Heart left ventricle (tissue), 13 donors: ENCODE results near the gene NFKB1.

ENCODE experiments used
- POLR2A ChIP-seq, 2 donors: fragments of 450-650 bp; IDR thresholded peaks; one replicate each; pipeline ENCODE4 v1.6.1; 2017; ENCODE audit warnings: antibody characterized with exemption in 2 of 2, mild to moderate bottlenecking in 2 of 2, moderate library complexity in 2 of 2
- TF ChIP-seq, protein P1 (sequence below), 12 donors: fragments of 200-600 bp; sonication (generic) in 4 of 12; IDR thresholded peaks; one replicate each; pipeline versions ENCODE4 v1.5.0 to v1.8.0; 2018 to 2022; ENCODE audit warnings: antibody characterized with exemption in 12 of 12, mild to moderate bottlenecking in 5 of 12
- donor health status: ischemic (EF 13 %, LVEDD 7.1; RV severe dilation, severe dysfunction).
- donor health status: DM: no; HTN: yes; CAD: no.
- donor health status: DM: no; HTN: no; CAD: no.
- donor health status: ischemic (EF 25% LVEDD 6.9; RV normal size, moderate dysfunction).
- donor health status: ischemic (EF 25% LVEDD 5.7; RV mildly dilated, moderate dysfunction).
- donor health status: ischemic (EF 35%, LVEDD 5.7; RV mildly dilated, moderate dysfunction).
- donor health status: nonischemic (EF 11% LVEDD 7.7; RV severe dilation, severe dysfunction).
- donor health status: DM: yes; HTN: yes; CAD: no.
- donor health status: PGD.
- donor health status: ischemic (EF 29% LVEDD 5.4; RV normal size, mild dysfunction).
- donor health status: nonischemic (EF 23%, LVEDD 6.1; RV moderate dilation, normal function).

DNA sequence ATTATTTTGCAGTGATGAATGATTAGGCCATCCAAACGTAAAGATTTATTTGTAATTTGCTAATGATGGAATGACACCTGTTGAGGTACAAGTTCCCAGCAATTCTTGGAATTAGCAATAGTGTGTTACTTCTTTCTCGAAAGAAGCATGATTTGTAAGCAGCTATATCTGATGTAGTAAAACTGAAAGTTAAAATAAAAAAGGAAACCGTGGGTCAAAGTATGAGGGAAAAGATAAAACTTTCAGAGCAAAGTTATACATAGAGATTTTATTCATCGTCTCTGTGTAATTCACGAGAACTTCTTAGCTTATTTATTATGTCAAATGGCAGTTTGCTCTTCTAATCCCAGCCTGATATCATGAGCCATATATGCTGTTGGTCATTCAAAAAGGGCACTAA is 59.0 kb downstream of the NFKB1 start:
- TF ChIP-seq, protein P1, sequence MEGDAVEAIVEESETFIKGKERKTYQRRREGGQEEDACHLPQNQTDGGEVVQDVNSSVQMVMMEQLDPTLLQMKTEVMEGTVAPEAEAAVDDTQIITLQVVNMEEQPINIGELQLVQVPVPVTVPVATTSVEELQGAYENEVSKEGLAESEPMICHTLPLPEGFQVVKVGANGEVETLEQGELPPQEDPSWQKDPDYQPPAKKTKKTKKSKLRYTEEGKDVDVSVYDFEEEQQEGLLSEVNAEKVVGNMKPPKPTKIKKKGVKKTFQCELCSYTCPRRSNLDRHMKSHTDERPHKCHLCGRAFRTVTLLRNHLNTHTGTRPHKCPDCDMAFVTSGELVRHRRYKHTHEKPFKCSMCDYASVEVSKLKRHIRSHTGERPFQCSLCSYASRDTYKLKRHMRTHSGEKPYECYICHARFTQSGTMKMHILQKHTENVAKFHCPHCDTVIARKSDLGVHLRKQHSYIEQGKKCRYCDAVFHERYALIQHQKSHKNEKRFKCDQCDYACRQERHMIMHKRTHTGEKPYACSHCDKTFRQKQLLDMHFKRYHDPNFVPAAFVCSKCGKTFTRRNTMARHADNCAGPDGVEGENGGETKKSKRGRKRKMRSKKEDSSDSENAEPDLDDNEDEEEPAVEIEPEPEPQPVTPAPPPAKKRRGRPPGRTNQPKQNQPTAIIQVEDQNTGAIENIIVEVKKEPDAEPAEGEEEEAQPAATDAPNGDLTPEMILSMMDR (IDR thresholded peaks at IDR 0.05), result no peak
- no peak for TF ChIP-seq POLR2A (IDR thresholded peaks at IDR 0.05)
